Trophoblast cell (in vitro differentiated cells and primary cell): ENCODE results near the gene AMBRA1.
"Not testable (repeated sequence)": the region's sequence is repeated elsewhere in the genome, so short reads cannot be mapped to it uniquely, and the experiment has no call there.

Experiments used
- DNase-seq, 2 donors: peaks; one replicate each; pipeline ENCODE4 v3.0.0-alpha.2; 2016
- H2AFZ ChIP-seq: 2 replicates; pipeline ENCODE4 v1.6.1; 2013; ENCODE audit warnings: low read length, moderate library complexity, mild to moderate bottlenecking; ENCODE audit not compliant: insufficient read depth, poor library complexity
- H2AK5ac ChIP-seq: 2 replicates; pipeline ENCODE4 v1.6.1; 2013; ENCODE audit warnings: mild to moderate bottlenecking, low read length
- H2BK120ac ChIP-seq: 2 replicates; pipeline ENCODE4 v1.6.1; 2013; ENCODE audit warnings: low read length, mild to moderate bottlenecking, moderate library complexity; ENCODE audit not compliant: insufficient read depth, poor library complexity
- H2BK12ac ChIP-seq: 2 replicates; pipeline ENCODE4 v1.6.1; 2013; ENCODE audit warnings: mild to moderate bottlenecking, low read length, moderate library complexity
- H2BK5ac ChIP-seq: 2 replicates; pipeline ENCODE4 v1.6.1; 2013; ENCODE audit warnings: low read length, low read depth, moderate library complexity, mild to moderate bottlenecking; ENCODE audit not compliant: poor library complexity
- H3K14ac ChIP-seq: 2 replicates; pipeline ENCODE4 v1.6.1; 2013; ENCODE audit warnings: mild to moderate bottlenecking, low read length
- H3K18ac ChIP-seq: 2 replicates; pipeline ENCODE4 v1.6.1; 2013; ENCODE audit warnings: mild to moderate bottlenecking, low read length
- H3K23ac ChIP-seq: 2 replicates; pipeline ENCODE4 v1.6.1; 2013; ENCODE audit warnings: low read length
- H3K27ac ChIP-seq: 2 replicates; pipeline ENCODE4 v1.5.1; 2013; ENCODE audit warnings: low read depth, mild to moderate bottlenecking, inconsistent platforms, low read length, moderate library complexity
- H3K27me3 ChIP-seq: 2 replicates; pipeline ENCODE4 v1.6.1; 2013; ENCODE audit warnings: inconsistent platforms, mild to moderate bottlenecking, low read length, moderate library complexity; ENCODE audit not compliant: insufficient read depth
- H3K36me3 ChIP-seq, 2 experiments: 1 replicate in 1 of 2; 2 replicates in 1 of 2; pipeline ENCODE4 v1.6.1; 2013; ENCODE audit warnings: low read length in 2 of 2, mild to moderate bottlenecking in 2 of 2, moderate library complexity in 1 of 2; ENCODE audit not compliant: insufficient read depth in 2 of 2, control insufficient read depth in 1 of 2
- H3K4ac ChIP-seq: 2 replicates; pipeline ENCODE4 v1.6.1; 2013; ENCODE audit warnings: low read depth, mild to moderate bottlenecking, low read length, moderate library complexity
- H3K4me1 ChIP-seq, 2 experiments: 1 replicate in 1 of 2; 2 replicates in 1 of 2; pipeline ENCODE4 v1.6.1; 2013; ENCODE audit warnings: low read length in 2 of 2, mild to moderate bottlenecking in 2 of 2, moderate library complexity in 1 of 2; ENCODE audit not compliant: insufficient read depth in 2 of 2, control insufficient read depth in 1 of 2
- H3K4me2 ChIP-seq: 2 replicates; pipeline ENCODE4 v1.6.1; 2013; ENCODE audit warnings: inconsistent platforms, mild to moderate bottlenecking, low read length, moderate library complexity
- H3K4me3 ChIP-seq: 2 replicates; pipeline ENCODE4 v1.5.1; 2013; ENCODE audit warnings: mild to moderate bottlenecking, low read depth, low read length, inconsistent platforms
- H3K79me1 ChIP-seq: one replicate; pipeline ENCODE4 v1.6.1; 2013; ENCODE audit warnings: low read length
- H3K79me2 ChIP-seq: 2 replicates; pipeline ENCODE4 v1.6.1; 2013; ENCODE audit warnings: low read length, mild to moderate bottlenecking; ENCODE audit not compliant: control insufficient read depth, insufficient read depth, poor library complexity
- H3K9ac ChIP-seq: 2 replicates; pipeline ENCODE4 v1.6.1; 2013; ENCODE audit warnings: mild to moderate bottlenecking, low read length
- H3K9me3 ChIP-seq: 2 replicates; pipeline ENCODE4 v1.6.1; 2013; ENCODE audit warnings: low read depth, mild to moderate bottlenecking, control low read depth, inconsistent platforms, low read length; ENCODE audit not compliant: insufficient read depth
- H4K12ac ChIP-seq: 2 replicates; pipeline ENCODE4 v1.6.1; 2013; ENCODE audit warnings: low read depth, mild to moderate bottlenecking, low read length, moderate library complexity
- H4K8ac ChIP-seq: 2 replicates; pipeline ENCODE4 v1.6.1; 2013; ENCODE audit warnings: low read depth, mild to moderate bottlenecking, low read length, moderate library complexity
- H4K91ac ChIP-seq: one replicate; pipeline ENCODE4 v1.6.1; 2013; ENCODE audit warnings: low read depth, mild to moderate bottlenecking, low read length, moderate library complexity
- WGBS: extraction: QIAGEN DNeasy Blood & Tissue Kit; methylation state at CpG from one replicate; pipeline ENCODE4 v1.1.7; 2013; ENCODE audit warnings: missing lambda C conversion rate; ENCODE audit not compliant: insufficient read length, insufficient coverage; ENCODE audit errors: extremely low coverage; 5-methylcytosine and 5-hydroxymethylcytosine counted together

The AMBRA1 gene

DNA sequence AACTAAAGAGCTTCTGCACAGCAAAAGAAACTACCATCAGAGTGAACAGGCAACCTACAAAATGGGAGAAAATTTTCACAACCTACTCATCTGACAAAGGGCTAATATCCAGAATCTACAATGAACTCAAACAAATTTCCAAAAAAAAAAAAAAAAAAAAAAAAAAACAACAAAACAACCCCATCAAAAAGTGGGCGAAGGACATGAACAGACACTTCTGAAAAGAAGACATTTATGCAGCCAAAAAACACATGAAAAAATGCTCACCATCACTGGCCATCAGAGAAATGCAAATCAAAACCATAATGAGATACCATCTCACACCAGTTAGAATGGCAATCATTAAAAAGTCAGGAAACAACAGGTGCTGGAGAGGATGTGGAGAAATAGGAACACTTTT lies 10.3 kb downstream of the AMBRA1 start:
- H3K9ac ChIP-seq, H3K79me1 ChIP-seq, H3K14ac ChIP-seq, H2AK5ac ChIP-seq, H3K4me3 ChIP-seq, H2BK120ac ChIP-seq, H4K12ac ChIP-seq, DNase-seq, H2BK5ac ChIP-seq, H3K27me3 ChIP-seq, H3K9me3 ChIP-seq, H3K36me3 ChIP-seq, H3K4me2 ChIP-seq, H3K27ac ChIP-seq, H3K4ac ChIP-seq, H3K18ac ChIP-seq, H2BK12ac ChIP-seq, H3K4me1 ChIP-seq, H3K79me2 ChIP-seq, H4K8ac ChIP-seq, H3K23ac ChIP-seq, H4K91ac ChIP-seq, H2AFZ ChIP-seq: not testable (repeated sequence)
- no CpG with 5 or more reads among the region's 1 CpG for WGBS

DNA sequence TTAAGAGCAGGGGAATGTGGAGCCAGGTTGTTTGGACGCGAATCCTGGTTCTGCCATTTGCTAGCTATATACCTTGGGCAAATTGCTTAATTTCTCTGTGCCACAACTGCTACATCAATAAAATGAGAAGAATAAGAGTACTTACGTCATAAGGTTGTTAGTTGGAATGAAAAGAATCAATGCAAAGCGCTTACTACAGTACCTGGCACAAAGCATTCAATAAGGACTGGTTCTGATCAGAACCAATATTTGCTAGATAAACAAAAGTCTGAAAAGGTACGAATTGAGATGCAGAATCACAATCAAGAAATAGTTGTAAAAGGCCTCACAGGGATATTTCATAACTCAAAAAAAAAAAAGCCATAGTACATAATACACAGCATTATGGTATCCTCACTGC lies 11.2 kb downstream of the AMBRA1 start:
- Histone ChIP-seq H2AK5ac (no peak overlapping the region), H3K36me3 (peaks cover 0 to 5% of the 10 kb centered on the region in 2 experiments), H4K91ac (no peak overlapping the region), H2AFZ (no peak overlapping the region), H3K4me1 (no peaks in the 10 kb centered on the region), H3K9me3 (no peaks in the 10 kb centered on the region), H3K23ac (no peak overlapping the region), H3K79me2 (no peaks in the 10 kb centered on the region), H4K8ac (no peak overlapping the region), H2BK120ac (no peak overlapping the region), H3K27ac (no peak overlapping the region), H3K4me3 (no peak overlapping the region), H3K9ac (no peak overlapping the region), H2BK12ac (no peak overlapping the region), H2BK5ac (no peak overlapping the region), H3K27me3 (no peaks in the 10 kb centered on the region), H3K14ac (no peak overlapping the region), H3K18ac (no peak overlapping the region), H3K4ac (no peak overlapping the region), H3K4me2 (no peak overlapping the region), H4K12ac (no peak overlapping the region), H3K79me1 (no peaks in the 10 kb centered on the region)
- no peak for DNase-seq
- no CpG with 5 or more reads among the region's 5 CpGs for WGBS

DNA sequence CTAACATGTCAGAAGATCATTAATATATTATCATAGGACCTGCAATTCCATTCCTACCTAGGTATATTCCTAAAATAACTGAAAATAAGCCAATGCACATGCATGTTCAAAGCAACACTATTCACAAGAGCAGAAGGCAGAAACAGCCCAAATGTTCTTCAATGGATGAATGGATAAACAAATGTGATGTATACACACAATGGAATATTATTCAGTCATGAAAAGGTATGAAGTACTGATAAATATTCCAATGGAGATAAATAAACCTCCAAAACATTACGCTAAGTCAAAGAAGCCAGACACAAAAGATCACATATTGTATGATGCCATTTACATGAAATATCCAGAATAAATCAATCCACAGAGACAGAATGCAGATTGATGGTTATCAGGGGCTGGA lies 16.8 kb downstream of the AMBRA1 start:
- no peak overlapping the region for H4K8ac ChIP-seq
- no peak overlapping the region for H2AFZ ChIP-seq
- H2AK5ac ChIP-seq: no peak overlapping the region
- H2BK12ac ChIP-seq: no peak overlapping the region
- H3K4ac ChIP-seq: no peak overlapping the region
- H3K9ac ChIP-seq: no peak overlapping the region
- H4K91ac ChIP-seq: no peak overlapping the region
- H3K18ac ChIP-seq: no peak overlapping the region
- H2BK120ac ChIP-seq: no peak overlapping the region
- no peaks in the 10 kb centered on the region for H3K4me1 ChIP-seq
- H3K4me2 ChIP-seq: no peak overlapping the region
- no peak overlapping the region for H3K27ac ChIP-seq
- H3K9me3 ChIP-seq: no peaks in the 10 kb centered on the region
- DNase-seq: no peak
- H3K79me2 ChIP-seq: no peaks in the 10 kb centered on the region
- no peak overlapping the region for H3K4me3 ChIP-seq
- H3K36me3 ChIP-seq: no peaks in the 10 kb centered on the region
- no peak overlapping the region for H2BK5ac ChIP-seq
- H3K79me1 ChIP-seq: no peaks in the 10 kb centered on the region
- WGBS: no CpG with 5 or more reads among the region's 1 CpG
- H3K14ac ChIP-seq: no peak overlapping the region
- no peak overlapping the region for H3K23ac ChIP-seq
- no peak overlapping the region for H4K12ac ChIP-seq
- H3K27me3 ChIP-seq: no peaks in the 10 kb centered on the region

DNA sequence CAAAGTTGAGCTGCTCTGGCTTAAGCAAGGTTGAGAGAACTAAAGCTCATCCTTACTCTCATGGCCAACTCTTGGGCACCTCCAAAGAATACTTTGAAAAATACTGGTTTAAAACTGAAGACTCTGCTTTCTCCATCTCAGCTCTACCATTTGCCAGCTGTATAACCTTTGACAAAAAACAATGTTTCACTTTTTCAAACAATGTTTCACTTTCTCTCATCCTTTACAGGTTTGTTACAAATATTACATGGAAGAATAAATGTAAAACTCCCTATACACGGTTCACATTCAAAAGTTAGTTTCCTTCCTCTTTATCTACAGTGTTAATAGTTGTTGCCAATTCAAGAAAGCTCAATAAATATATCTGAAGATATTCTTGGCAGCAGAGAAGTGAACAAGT lies 19.2 kb downstream of the AMBRA1 start:
- Histone ChIP-seq H3K79me2 (no peaks in the 10 kb centered on the region), H2BK120ac (no peak overlapping the region), H3K4me2 (no peak overlapping the region), H3K4ac (no peak overlapping the region), H3K9me3 (no peaks in the 10 kb centered on the region), H3K4me1 (no peaks in the 10 kb centered on the region), H4K91ac (no peak overlapping the region), H4K12ac (no peak overlapping the region), H3K9ac (no peak overlapping the region), H2AK5ac (no peak overlapping the region), H3K4me3 (no peak overlapping the region), H2BK5ac (no peak overlapping the region), H3K79me1 (no peaks in the 10 kb centered on the region), H3K36me3 (no peaks in the 10 kb centered on the region), H4K8ac (no peak overlapping the region), H2BK12ac (no peak overlapping the region), H3K27ac (no peak overlapping the region), H2AFZ (no peak overlapping the region), H3K18ac (no peak overlapping the region), H3K14ac (no peak overlapping the region), H3K27me3 (no peaks in the 10 kb centered on the region), H3K23ac (no peak overlapping the region)
- no CpG with 5 or more reads among the region's 1 CpG for WGBS
- no peak for DNase-seq
